SU-DHL-6 (cell line): Measurements from ENCODE around the gene B4GALNT4.
"Not testable (repeated sequence)": the region's sequence is repeated elsewhere in the genome, so short reads cannot be mapped to it uniquely, and the experiment has no call there.

Source experiments
- CTCF ChIP-seq: fragments of 200-600 bp; sonication (generic); IDR thresholded peaks from one replicate; pipeline ENCODE4 v1.5.1; 2017; ENCODE audit warnings: antibody characterized with exemption, mild to moderate bottlenecking, low read length, moderate library complexity; ENCODE audit not compliant: insufficient read depth, poor library complexity, severe bottlenecking
- EZH2phosphoT487 ChIP-seq: fragments of 200-600 bp; sonication (generic), shearing (Covaris generic); conservative IDR thresholded peaks from 2 replicates; pipeline ENCODE4 v1.6.1; 2018; ENCODE audit warnings: mild to moderate bottlenecking, antibody characterized with exemption, low read length, moderate library complexity, mixed read lengths

GRCh38 chr11:424766-425165, 55.5 kb downstream of the B4GALNT4 start:
- TF ChIP-seq CTCF, EZH2phosphoT487: not testable (repeated sequence)
